ENCODE data around the gene SSBP3.
"Not testable (repeated sequence)": the region's sequence is repeated elsewhere in the genome, so short reads cannot be mapped to it uniquely, and the experiment has no call there.

The SSBP3 gene

GRCh38 chr1:54406339-54407153 is at the start of gene SSBP3:
Gene SSBP3, minus strand, starts transcription at chr1:54406394.
- in situ Hi-C loops (cut with MboI; ENCODE audit: low sequenced_read_pairs, unreplicated experiment) = no loop called here
- TF ChIP-seq, protein P1, sequence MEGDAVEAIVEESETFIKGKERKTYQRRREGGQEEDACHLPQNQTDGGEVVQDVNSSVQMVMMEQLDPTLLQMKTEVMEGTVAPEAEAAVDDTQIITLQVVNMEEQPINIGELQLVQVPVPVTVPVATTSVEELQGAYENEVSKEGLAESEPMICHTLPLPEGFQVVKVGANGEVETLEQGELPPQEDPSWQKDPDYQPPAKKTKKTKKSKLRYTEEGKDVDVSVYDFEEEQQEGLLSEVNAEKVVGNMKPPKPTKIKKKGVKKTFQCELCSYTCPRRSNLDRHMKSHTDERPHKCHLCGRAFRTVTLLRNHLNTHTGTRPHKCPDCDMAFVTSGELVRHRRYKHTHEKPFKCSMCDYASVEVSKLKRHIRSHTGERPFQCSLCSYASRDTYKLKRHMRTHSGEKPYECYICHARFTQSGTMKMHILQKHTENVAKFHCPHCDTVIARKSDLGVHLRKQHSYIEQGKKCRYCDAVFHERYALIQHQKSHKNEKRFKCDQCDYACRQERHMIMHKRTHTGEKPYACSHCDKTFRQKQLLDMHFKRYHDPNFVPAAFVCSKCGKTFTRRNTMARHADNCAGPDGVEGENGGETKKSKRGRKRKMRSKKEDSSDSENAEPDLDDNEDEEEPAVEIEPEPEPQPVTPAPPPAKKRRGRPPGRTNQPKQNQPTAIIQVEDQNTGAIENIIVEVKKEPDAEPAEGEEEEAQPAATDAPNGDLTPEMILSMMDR (IDR thresholded peaks at IDR 0.05; ENCODE audit: borderline replicate concordance, control extremely low read depth, extremely low read depth, insufficient read depth, missing control alignments) = no peak
- DNase-seq (ENCODE audit: low spot score) = peak; percentile 97

GRCh38 chr1:54453509-54453908 is 47.3 kb upstream of the SSBP3 start:
- in situ Hi-C loops (cut with MboI; ENCODE audit: low sequenced_read_pairs, unreplicated experiment) = no loop called here
- TF ChIP-seq, protein P1 (IDR thresholded peaks at IDR 0.05; ENCODE audit: borderline replicate concordance, control extremely low read depth, extremely low read depth, insufficient read depth, missing control alignments) = no peak
- DNase-seq (ENCODE audit: low spot score) = no peak

GRCh38 chr1:54453022-54453421 is 46.8 kb upstream of the SSBP3 start:
- no peak for DNase-seq (ENCODE audit: low spot score)
- TF ChIP-seq, protein P1 (IDR thresholded peaks at IDR 0.05; ENCODE audit: borderline replicate concordance, control extremely low read depth, extremely low read depth, insufficient read depth, missing control alignments) = no peak
- in situ Hi-C loops (cut with MboI; ENCODE audit: low sequenced_read_pairs, unreplicated experiment) = no loop called here

- DNase-seq (ENCODE audit: low spot score); in situ Hi-C loops (cut with MboI; ENCODE audit: low sequenced_read_pairs, unreplicated experiment): not testable (repeated sequence)
These were observed 43.2 kb upstream of the SSBP3 start for GRCh38 chr1:54449431-54449830.

DNA sequence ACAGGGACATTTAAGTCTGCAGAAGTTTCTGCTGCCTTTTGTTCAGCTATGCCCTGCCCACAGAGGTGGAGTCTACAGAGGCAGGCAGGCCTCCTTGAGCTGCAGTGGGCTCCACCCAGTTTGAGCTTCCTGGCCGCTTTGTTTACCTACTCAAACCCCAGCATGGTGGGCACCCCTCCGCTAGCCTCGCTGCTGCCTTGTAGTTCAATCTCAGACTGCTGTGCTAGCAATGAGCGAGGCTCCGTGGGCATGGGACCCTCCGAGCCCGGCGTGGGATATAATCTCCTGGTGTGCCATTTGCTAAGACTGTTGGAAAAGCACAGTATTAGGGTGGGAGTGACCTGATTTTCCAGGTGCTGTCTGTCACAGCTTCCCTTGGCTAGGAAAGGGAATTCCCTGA is 42.6 kb upstream of the SSBP3 start:
- in situ Hi-C loops (cut with MboI; ENCODE audit: low sequenced_read_pairs, unreplicated experiment); DNase-seq (ENCODE audit: low spot score): not testable (repeated sequence)

DNA sequence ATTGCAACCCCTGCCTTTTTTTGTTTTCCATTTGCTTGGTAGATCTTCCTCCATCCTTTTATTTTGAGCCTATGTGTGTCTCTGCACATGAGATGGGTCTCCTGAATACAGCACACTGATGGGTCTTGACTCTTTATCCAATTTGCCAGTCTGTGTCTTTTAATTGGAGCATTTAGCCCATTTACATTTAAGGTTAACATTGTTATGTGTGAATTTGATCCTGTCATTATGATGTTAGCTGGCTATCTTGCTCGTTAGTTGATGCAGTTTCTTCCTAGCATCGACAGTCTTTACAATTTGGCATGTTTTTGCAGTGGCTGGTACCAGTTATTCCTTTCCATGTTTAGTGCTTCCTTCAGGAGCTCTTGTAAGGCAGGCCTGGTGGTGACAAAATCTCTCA is 40.9 kb upstream of the SSBP3 start:
- DNase-seq (ENCODE audit: low spot score); in situ Hi-C loops (cut with MboI; ENCODE audit: low sequenced_read_pairs, unreplicated experiment): not testable (repeated sequence)

GRCh38 chr1:54442185-54442584 is 36.0 kb upstream of the SSBP3 start:
- in situ Hi-C loops (cut with MboI; ENCODE audit: low sequenced_read_pairs, unreplicated experiment) = no loop called here

GRCh38 chr1:54439550-54440223 is 33.5 kb upstream of the SSBP3 start:
- no peak for DNase-seq (ENCODE audit: low spot score)
- TF ChIP-seq, protein P1 (IDR thresholded peaks at IDR 0.05; ENCODE audit: borderline replicate concordance, control extremely low read depth, extremely low read depth, insufficient read depth, missing control alignments) = no peak
- in situ Hi-C loops (cut with MboI; ENCODE audit: low sequenced_read_pairs, unreplicated experiment) = no loop called here

More at GRCh38 chr1:54442185-54442584, 36.0 kb upstream of the SSBP3 start:
- DNase-seq (ENCODE audit: low spot score) = no peak
- TF ChIP-seq, protein P1 (IDR thresholded peaks at IDR 0.05; ENCODE audit: borderline replicate concordance, control extremely low read depth, extremely low read depth, insufficient read depth, missing control alignments) = no peak

Measured in GM13976 (cell line).